ENCODE results near the gene ATRIP. TPM values are rescaled to one million over a fixed set of nuclear protein-coding genes. Genes with fewer than 3 reads are reported as not detected.
"Not testable (repeated sequence)": the region's sequence is repeated elsewhere in the genome, so short reads cannot be mapped to it uniquely, and the experiment has no call there.

ATRIP gene
- total and polyA plus RNA-seq, 4 donors: 1.7 to 4.6 (median 2.9) TPM

DNA sequence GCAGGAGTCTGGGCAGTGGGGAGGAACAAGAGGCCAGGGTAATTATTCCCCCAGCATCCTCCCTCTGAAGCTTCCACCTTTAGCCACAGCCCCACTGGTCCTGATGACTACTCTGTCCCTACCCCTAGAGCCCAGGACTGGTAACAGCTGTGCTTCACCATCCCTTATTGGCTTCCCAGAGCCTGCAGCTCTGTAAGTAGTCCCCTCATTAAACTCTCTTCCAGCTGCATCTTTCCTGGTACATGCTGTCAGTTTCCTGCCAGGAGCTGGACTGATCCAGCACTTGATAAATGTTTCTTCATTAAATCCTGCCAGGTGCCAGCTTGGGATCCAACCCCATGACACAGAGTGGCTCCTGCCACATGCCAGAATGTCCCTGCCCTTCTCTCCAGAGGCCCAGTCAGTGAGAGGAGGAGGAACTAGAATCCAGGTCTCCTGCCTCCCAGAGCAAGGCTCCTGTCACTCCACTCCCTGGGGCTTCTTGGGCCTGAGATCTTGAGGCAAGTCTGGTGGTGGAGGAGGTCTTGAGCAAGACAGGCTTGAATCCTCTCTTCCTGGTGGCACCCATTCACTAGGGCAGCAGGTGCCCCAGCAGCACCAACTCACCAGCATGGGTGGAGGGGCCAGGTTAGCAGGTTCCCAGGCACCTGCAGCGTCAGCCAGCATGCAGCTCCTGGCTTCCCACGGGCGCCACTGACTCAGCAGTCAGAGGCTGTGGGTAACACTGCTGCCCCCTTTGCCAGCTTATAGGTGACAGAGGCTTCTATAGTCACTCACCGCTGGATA lies 47.0 kb upstream of the ATRIP start:
- Histone ChIP-seq H3K9me3 (ENCODE audit: control insufficient read depth in 4 of 4, low read length in 3 of 4) (no peaks in the 10 kb centered on the region), H3K4me3 (ENCODE audit: low read depth in 1 of 3, low read length in 3 of 3) (no peak overlapping the region), H3K36me3 (ENCODE audit: control insufficient read depth in 4 of 4, insufficient read depth in 3 of 4, low read depth in 1 of 4, low read length in 3 of 4) (peaks cover 4 to 20% (median 11%) of the 10 kb centered on the region in 4 donors), H3K9ac (ENCODE audit: low read depth in 1 of 2, low read length in 2 of 2) (no peak overlapping the region), H3K4me1 (ENCODE audit: control insufficient read depth in 4 of 4, insufficient read depth in 4 of 4, low read length in 3 of 4) (no peaks in the 10 kb centered on the region), H3K27me3 (ENCODE audit: control insufficient read depth in 4 of 4, insufficient read depth in 4 of 4, low read length in 3 of 4) (no peaks in the 10 kb centered on the region), H3K27ac (ENCODE audit: low read depth in 1 of 2, low read length in 2 of 2) (no peak overlapping the region)
- TF ChIP-seq MAX (IDR thresholded peaks at IDR 0.05): no peak
- TF ChIP-seq JUND (IDR thresholded peaks at IDR 0.05): no peak
- TF ChIP-seq YY1 (IDR thresholded peaks at IDR 0.05): no peak
- no peak for TF ChIP-seq RAD21 (IDR thresholded peaks at IDR 0.05)
- TF ChIP-seq CTCF (IDR thresholded peaks at IDR 0.05; ENCODE audit: low read depth, low read length, missing input control): no peak
- no peak for TF ChIP-seq EGR1 (IDR thresholded peaks at IDR 0.05; ENCODE audit: low read depth in 2 of 2)
- no peak for TF ChIP-seq SP1 (IDR thresholded peaks at IDR 0.05)
- TF ChIP-seq, protein P1, sequence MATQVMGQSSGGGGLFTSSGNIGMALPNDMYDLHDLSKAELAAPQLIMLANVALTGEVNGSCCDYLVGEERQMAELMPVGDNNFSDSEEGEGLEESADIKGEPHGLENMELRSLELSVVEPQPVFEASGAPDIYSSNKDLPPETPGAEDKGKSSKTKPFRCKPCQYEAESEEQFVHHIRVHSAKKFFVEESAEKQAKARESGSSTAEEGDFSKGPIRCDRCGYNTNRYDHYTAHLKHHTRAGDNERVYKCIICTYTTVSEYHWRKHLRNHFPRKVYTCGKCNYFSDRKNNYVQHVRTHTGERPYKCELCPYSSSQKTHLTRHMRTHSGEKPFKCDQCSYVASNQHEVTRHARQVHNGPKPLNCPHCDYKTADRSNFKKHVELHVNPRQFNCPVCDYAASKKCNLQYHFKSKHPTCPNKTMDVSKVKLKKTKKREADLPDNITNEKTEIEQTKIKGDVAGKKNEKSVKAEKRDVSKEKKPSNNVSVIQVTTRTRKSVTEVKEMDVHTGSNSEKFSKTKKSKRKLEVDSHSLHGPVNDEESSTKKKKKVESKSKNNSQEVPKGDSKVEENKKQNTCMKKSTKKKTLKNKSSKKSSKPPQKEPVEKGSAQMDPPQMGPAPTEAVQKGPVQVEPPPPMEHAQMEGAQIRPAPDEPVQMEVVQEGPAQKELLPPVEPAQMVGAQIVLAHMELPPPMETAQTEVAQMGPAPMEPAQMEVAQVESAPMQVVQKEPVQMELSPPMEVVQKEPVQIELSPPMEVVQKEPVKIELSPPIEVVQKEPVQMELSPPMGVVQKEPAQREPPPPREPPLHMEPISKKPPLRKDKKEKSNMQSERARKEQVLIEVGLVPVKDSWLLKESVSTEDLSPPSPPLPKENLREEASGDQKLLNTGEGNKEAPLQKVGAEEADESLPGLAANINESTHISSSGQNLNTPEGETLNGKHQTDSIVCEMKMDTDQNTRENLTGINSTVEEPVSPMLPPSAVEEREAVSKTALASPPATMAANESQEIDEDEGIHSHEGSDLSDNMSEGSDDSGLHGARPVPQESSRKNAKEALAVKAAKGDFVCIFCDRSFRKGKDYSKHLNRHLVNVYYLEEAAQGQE (IDR thresholded peaks at IDR 0.05): no peak
- TF ChIP-seq FOXA1 (IDR thresholded peaks at IDR 0.05): no peak
- TF ChIP-seq, protein P2, sequence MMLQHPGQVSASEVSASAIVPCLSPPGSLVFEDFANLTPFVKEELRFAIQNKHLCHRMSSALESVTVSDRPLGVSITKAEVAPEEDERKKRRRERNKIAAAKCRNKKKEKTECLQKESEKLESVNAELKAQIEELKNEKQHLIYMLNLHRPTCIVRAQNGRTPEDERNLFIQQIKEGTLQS (IDR thresholded peaks at IDR 0.05): no peak
- TF ChIP-seq RXRA (IDR thresholded peaks at IDR 0.05): no peak
- no peak for TF ChIP-seq ZBTB33 (IDR thresholded peaks at IDR 0.05)
- peak; percentile 31 for DNase-seq (ENCODE audit: low spot score)
- 61% methylated on average over 4 of the region's 4 CpGs for WGBS

- no peaks in the 10 kb centered on the region for H3K27me3 ChIP-seq (ENCODE audit: control insufficient read depth in 4 of 4, insufficient read depth in 4 of 4, low read length in 3 of 4)
- H3K9ac ChIP-seq (ENCODE audit: low read depth in 1 of 2, low read length in 2 of 2): no peak overlapping the region
- 61% methylated on average over 6 of the region's 6 CpGs for WGBS
- H3K4me1 ChIP-seq (ENCODE audit: control insufficient read depth in 4 of 4, insufficient read depth in 4 of 4, low read length in 3 of 4): no peaks in the 10 kb centered on the region
- peak; percentile 60 for DNase-seq (ENCODE audit: low spot score)
- peaks cover 8 to 32% (median 12%) of the 10 kb centered on the region in 4 donors for H3K36me3 ChIP-seq (ENCODE audit: control insufficient read depth in 4 of 4, insufficient read depth in 3 of 4, low read depth in 1 of 4, low read length in 3 of 4)
- no peak overlapping the region for H3K27ac ChIP-seq (ENCODE audit: low read depth in 1 of 2, low read length in 2 of 2)
- TF ChIP-seq CTCF (IDR thresholded peaks at IDR 0.05; ENCODE audit: low read depth, low read length, missing input control) (peak; percentile 86), RXRA (IDR thresholded peaks at IDR 0.05) (no peak), EGR1 (IDR thresholded peaks at IDR 0.05; ENCODE audit: low read depth in 2 of 2) (no peak), RAD21 (IDR thresholded peaks at IDR 0.05) (peak; percentile 93 to 97), NR2F2 (IDR thresholded peaks at IDR 0.05) (no peak), HNF4G (IDR thresholded peaks at IDR 0.05) (no peak), JUND (IDR thresholded peaks at IDR 0.05) (no peak)
- TF ChIP-seq, protein P2 (IDR thresholded peaks at IDR 0.05): no peak
- H3K9me3 ChIP-seq (ENCODE audit: control insufficient read depth in 4 of 4, low read length in 3 of 4): no peaks in the 10 kb centered on the region
- H3K4me3 ChIP-seq (ENCODE audit: low read depth in 1 of 3, low read length in 3 of 3): no peak overlapping the region
These were observed 45.6 kb upstream of the ATRIP start for GRCh38 chr3:48400824-48401433.

- H3K9me3 ChIP-seq (ENCODE audit: control insufficient read depth in 4 of 4, low read length in 3 of 4); H3K9ac ChIP-seq (ENCODE audit: low read depth in 1 of 2, low read length in 2 of 2); DNase-seq (ENCODE audit: low spot score); H3K27me3 ChIP-seq (ENCODE audit: control insufficient read depth in 4 of 4, insufficient read depth in 4 of 4, low read length in 3 of 4); H3K4me1 ChIP-seq (ENCODE audit: control insufficient read depth in 4 of 4, insufficient read depth in 4 of 4, low read length in 3 of 4); H3K4me3 ChIP-seq (ENCODE audit: low read depth in 1 of 3, low read length in 3 of 3); H3K27ac ChIP-seq (ENCODE audit: low read depth in 1 of 2, low read length in 2 of 2): not testable (repeated sequence)
- H3K36me3 ChIP-seq (ENCODE audit: control insufficient read depth in 4 of 4, insufficient read depth in 3 of 4, low read depth in 1 of 4, low read length in 3 of 4): peaks cover 9 to 38% (median 15%) of the 10 kb centered on the region in 4 donors
- WGBS: 93% methylated on average over 12 of the region's 12 CpGs
These were observed 45.1 kb upstream of the ATRIP start for GRCh38 chr3:48401434-48401901.

All from liver (tissue), 9 donors.